Suprapubic skin (tissue), 3 donors: Measurements from ENCODE around the gene MAVS.

Experiments
- POLR2AphosphoS5 ChIP-seq, 3 donors: sonication (generic); formaldehyde crosslinking; IDR thresholded peaks; one replicate each; pipeline ENCODE4 v1.6.1; 2017; ENCODE audit warnings: antibody characterized with exemption in 3 of 3
- TF ChIP-seq, protein P1 (sequence below), 2 donors: fragments of 200-600 bp in 1 of 2; fragments of 450-650 bp in 1 of 2; sonication (generic) in 1 of 2; IDR thresholded peaks; one replicate each; pipeline ENCODE4 v1.5.1; 2016 to 2019; ENCODE audit warnings: antibody characterized with exemption in 2 of 2, mild to moderate bottlenecking in 1 of 2, moderate library complexity in 1 of 2

DNA sequence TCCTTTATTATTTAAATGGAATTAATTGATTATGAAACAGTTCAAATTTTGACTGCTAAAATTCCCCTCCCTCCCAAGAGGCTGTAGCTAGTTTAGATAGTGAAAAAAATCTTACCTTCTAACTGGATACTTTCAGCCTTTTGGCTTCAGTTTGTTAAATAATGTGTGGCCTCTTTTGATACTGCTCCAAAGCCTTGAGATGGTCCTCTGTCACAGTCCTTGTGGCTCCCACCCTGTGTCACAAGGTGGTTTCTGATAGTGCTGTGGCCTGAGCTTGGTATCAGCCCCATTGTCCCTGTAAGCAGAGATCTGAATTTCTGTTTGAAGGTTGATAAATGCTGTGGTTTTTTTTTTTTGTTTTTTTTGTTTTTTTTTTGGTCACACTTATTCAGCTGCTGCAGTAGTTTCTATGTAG, 63.3 kb downstream of the MAVS start:
- TF ChIP-seq, protein P1, sequence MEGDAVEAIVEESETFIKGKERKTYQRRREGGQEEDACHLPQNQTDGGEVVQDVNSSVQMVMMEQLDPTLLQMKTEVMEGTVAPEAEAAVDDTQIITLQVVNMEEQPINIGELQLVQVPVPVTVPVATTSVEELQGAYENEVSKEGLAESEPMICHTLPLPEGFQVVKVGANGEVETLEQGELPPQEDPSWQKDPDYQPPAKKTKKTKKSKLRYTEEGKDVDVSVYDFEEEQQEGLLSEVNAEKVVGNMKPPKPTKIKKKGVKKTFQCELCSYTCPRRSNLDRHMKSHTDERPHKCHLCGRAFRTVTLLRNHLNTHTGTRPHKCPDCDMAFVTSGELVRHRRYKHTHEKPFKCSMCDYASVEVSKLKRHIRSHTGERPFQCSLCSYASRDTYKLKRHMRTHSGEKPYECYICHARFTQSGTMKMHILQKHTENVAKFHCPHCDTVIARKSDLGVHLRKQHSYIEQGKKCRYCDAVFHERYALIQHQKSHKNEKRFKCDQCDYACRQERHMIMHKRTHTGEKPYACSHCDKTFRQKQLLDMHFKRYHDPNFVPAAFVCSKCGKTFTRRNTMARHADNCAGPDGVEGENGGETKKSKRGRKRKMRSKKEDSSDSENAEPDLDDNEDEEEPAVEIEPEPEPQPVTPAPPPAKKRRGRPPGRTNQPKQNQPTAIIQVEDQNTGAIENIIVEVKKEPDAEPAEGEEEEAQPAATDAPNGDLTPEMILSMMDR (IDR thresholded peaks at IDR 0.05) = no peak
- no peak for TF ChIP-seq POLR2AphosphoS5 (IDR thresholded peaks at IDR 0.05)
